ENCODE data around the gene ACO2. TPM values are rescaled to one million over a fixed set of nuclear protein-coding genes. Genes with fewer than 3 reads are reported as not detected.

ACO2 gene
- polyA plus RNA-seq, 1 of the 3 experiments (the other 2 are of a cell fraction): 47.0 TPM

DNA sequence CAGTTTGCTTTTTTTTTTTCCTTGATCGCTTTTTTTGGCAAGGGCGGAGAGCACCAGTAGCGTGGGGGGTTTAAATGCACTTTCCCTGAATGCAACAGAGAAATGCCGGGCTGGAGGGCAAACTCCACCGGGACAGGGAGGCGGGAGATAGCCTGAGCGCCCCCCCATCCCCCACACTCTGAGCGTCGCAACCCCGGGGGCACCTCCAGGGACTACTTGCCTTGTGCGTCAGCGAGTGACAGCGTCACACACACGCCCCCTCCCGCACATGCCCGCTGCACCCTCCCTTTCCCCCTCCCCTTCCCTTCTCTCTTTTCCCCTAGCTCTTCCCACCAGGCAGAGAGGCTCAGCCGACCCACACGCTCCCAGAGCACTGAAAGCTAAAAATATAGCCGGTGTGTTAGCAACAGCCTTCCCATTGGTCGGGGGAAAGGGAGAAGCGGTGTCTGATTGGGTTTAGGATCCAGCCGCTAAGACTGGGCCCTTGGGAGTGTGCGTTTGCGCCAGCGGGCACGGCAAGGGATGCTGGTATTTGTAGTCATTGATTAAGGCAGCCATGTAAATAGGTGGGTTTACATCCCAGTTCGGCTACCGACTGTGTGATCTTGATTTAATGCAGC, 20.6 kb upstream of the ACO2 start (continued):
- TF ChIP-seq ELF1 (IDR thresholded peaks at IDR 0.05) (no peak), FOXM1 (IDR thresholded peaks at IDR 0.05; ENCODE audit: low read depth) (no peak), SMC3 (IDR thresholded peaks at IDR 0.05; ENCODE audit: low read depth, low read length) (no peak), TCF12 (IDR thresholded peaks at IDR 0.05) (no peak), MXI1 (IDR thresholded peaks at IDR 0.05; ENCODE audit: low read depth, low read length) (peak; percentile 95), RCOR1 (IDR thresholded peaks at IDR 0.05; ENCODE audit: low read length) (no peak), NRF1 (IDR thresholded peaks at IDR 0.05; ENCODE audit: low read depth, low read length) (peak; percentile 52), EZH2phosphoT487 (IDR thresholded peaks at IDR 0.05; ENCODE audit: borderline replicate concordance, low read depth) (no peak), POLR2AphosphoS5 (IDR thresholded peaks at IDR 0.05; ENCODE audit: low read depth, low read length) (no peak), TEAD4 (IDR thresholded peaks at IDR 0.05; ENCODE audit: borderline replicate concordance, insufficient read depth) (no peak), RFX5 (IDR thresholded peaks at IDR 0.05; ENCODE audit: low read length) (peak; percentile 98), RAD21 (IDR thresholded peaks at IDR 0.05; ENCODE audit: low read length) (no peak), YY1 (IDR thresholded peaks at IDR 0.05; ENCODE audit: low read depth) (peak; percentile 83; the same call in 1 of the 2 replicates), RXRA (IDR thresholded peaks at IDR 0.05; ENCODE audit: borderline replicate concordance, low read depth) (no peak), TAF1 (IDR thresholded peaks at IDR 0.05; ENCODE audit: borderline replicate concordance, low read depth, low read length) (peak; percentile 77)
- TF ChIP-seq, protein P1, sequence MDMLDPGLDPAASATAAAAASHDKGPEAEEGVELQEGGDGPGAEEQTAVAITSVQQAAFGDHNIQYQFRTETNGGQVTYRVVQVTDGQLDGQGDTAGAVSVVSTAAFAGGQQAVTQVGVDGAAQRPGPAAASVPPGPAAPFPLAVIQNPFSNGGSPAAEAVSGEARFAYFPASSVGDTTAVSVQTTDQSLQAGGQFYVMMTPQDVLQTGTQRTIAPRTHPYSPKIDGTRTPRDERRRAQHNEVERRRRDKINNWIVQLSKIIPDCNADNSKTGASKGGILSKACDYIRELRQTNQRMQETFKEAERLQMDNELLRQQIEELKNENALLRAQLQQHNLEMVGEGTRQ (IDR thresholded peaks at IDR 0.05; ENCODE audit: borderline replicate concordance, low read depth, low read length): no peak
- TF ChIP-seq, protein P2, sequence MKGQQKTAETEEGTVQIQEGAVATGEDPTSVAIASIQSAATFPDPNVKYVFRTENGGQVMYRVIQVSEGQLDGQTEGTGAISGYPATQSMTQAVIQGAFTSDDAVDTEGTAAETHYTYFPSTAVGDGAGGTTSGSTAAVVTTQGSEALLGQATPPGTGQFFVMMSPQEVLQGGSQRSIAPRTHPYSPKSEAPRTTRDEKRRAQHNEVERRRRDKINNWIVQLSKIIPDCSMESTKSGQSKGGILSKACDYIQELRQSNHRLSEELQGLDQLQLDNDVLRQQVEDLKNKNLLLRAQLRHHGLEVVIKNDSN (IDR thresholded peaks at IDR 0.05; ENCODE audit: borderline replicate concordance, low read depth): no peak
- TF ChIP-seq, protein P3, sequence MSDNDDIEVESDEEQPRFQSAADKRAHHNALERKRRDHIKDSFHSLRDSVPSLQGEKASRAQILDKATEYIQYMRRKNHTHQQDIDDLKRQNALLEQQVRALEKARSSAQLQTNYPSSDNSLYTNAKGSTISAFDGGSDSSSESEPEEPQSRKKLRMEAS (IDR thresholded peaks at IDR 0.05; ENCODE audit: low read depth): peak; percentile 44; the same call in 1 of the 2 replicates
- TF ChIP-seq, protein P4, sequence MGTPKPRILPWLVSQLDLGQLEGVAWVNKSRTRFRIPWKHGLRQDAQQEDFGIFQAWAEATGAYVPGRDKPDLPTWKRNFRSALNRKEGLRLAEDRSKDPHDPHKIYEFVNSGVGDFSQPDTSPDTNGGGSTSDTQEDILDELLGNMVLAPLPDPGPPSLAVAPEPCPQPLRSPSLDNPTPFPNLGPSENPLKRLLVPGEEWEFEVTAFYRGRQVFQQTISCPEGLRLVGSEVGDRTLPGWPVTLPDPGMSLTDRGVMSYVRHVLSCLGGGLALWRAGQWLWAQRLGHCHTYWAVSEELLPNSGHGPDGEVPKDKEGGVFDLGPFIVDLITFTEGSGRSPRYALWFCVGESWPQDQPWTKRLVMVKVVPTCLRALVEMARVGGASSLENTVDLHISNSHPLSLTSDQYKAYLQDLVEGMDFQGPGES (IDR thresholded peaks at IDR 0.05; ENCODE audit: low read depth, low read length): no peak
- TF ChIP-seq, protein P5, sequence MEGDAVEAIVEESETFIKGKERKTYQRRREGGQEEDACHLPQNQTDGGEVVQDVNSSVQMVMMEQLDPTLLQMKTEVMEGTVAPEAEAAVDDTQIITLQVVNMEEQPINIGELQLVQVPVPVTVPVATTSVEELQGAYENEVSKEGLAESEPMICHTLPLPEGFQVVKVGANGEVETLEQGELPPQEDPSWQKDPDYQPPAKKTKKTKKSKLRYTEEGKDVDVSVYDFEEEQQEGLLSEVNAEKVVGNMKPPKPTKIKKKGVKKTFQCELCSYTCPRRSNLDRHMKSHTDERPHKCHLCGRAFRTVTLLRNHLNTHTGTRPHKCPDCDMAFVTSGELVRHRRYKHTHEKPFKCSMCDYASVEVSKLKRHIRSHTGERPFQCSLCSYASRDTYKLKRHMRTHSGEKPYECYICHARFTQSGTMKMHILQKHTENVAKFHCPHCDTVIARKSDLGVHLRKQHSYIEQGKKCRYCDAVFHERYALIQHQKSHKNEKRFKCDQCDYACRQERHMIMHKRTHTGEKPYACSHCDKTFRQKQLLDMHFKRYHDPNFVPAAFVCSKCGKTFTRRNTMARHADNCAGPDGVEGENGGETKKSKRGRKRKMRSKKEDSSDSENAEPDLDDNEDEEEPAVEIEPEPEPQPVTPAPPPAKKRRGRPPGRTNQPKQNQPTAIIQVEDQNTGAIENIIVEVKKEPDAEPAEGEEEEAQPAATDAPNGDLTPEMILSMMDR (IDR thresholded peaks at IDR 0.05): no peak
